ENCODE results near the gene USP47. TPM values are rescaled to one million over a fixed set of nuclear protein-coding genes. Genes with fewer than 3 reads are reported as not detected.

The USP47 gene
- total and polyA plus RNA-seq, 2 of the 13 experiments (the other 11 are each of a cell fraction or from before 2014, with no cell fraction given), result 12.2 to 52.7 TPM

GRCh38 chr11:11798586-11799438, 43.0 kb upstream of the USP47 start:
- Histone ChIP-seq H3K9ac (ENCODE audit: insufficient read depth, low read depth, low read length) (no peak overlapping the region), H3K79me2 (ENCODE audit: insufficient read depth, low read length) (no peaks in the 10 kb centered on the region), H4K20me1 (ENCODE audit: insufficient read depth, low read length) (no peaks in the 10 kb centered on the region), H3K4me3 (replicated peaks in 1 of 3; ENCODE audit: insufficient read depth in 1 of 3, low read depth in 2 of 3, low read length in 3 of 3) (no peak overlapping the region), H3K4me1 (ENCODE audit: insufficient read depth, low read length) (no peaks in the 10 kb centered on the region), H3K36me3 (replicated peaks in 1 of 2; ENCODE audit: control insufficient read depth in 1 of 2, insufficient read depth in 2 of 2, low read length in 2 of 2) (no peaks in the 10 kb centered on the region), H3K27ac (ENCODE audit: extremely low read length, insufficient read depth, low read length) (no peak overlapping the region), H2AFZ (ENCODE audit: low read length) (no peak overlapping the region), H3K4me2 (ENCODE audit: low read depth, low read length) (peak overlapping the region; percentile 13; the same call in 1 of the 2 replicates), H3K27me3 (ENCODE audit: control insufficient read depth in 1 of 2, insufficient read depth in 2 of 2, low read length in 2 of 2) (0 out of 5 replicates have a peak, but pooled peaks cover 0 to 3% of the 10 kb centered on the region in 2 experiments), H3K9me3 (ENCODE audit: low read length) (no peaks in the 10 kb centered on the region)
- peak; percentile 75 for FAIRE-seq
- ChIA-PET CTCF (ENCODE audit: low intra/inter-chr PET ratio, low total read pairs) (interaction anchor here (0.6 to 1.5 kb wide), 6 partner anchors 43 to 168 kb away, joined by 3 to 13 read pairs (median 3); partner anchors contain the start of gene USP47), POLR2A (no interaction called here)
- BruUV-seq (replicated peaks), result no TSS peak
- 21% methylated on average over 5 of the region's 5 CpGs for WGBS (ENCODE audit: low lambda C conversion rate)
- in situ Hi-C loops (cut with HindIII; ENCODE audit: extremely low pct_ligation_motif_present, low pct_unique_long_range_greater_than_20kb), result loop anchor here (10.0 to 25.0 kb wide), 3 partner anchors 246 to 1024 kb away; no protein-coding TSS in a partner anchor
- intact Hi-C loops (cut with micrococcal nuclease; ENCODE audit: unreplicated experiment), result loop anchor here (1.0 to 2.0 kb wide), 3 partner anchors 50 to 245 kb away; no protein-coding TSS in a partner anchor
- ATAC-seq, result peak; percentile 96
- DNase-seq (ENCODE audit: low spot score), result peak; percentile 60
- TF ChIP-seq SMC3 (IDR thresholded peaks at IDR 0.05; ENCODE audit: low read length) (peak; percentile 95), FUBP1 (CRISPR knock-in tag; IDR thresholded peaks at IDR 0.05; ENCODE audit: borderline replicate concordance) (no peak), FOXA3 (CRISPR knock-in tag; IDR thresholded peaks at IDR 0.05) (peak; percentile 9; the same call in 1 of the 2 replicates), FOSL2 (CRISPR knock-in tag; IDR thresholded peaks at IDR 0.05) (0 out of 2 replicates have a peak, but pooled peaks have one; percentile 9), RAD21 (CRISPR knock-in tag; IDR thresholded peaks at IDR 0.05) (peak; percentile 76), MED1 (CRISPR knock-in tag; IDR thresholded peaks at IDR 0.05) (no peak), ZFAT (CRISPR knock-in tag; conservative IDR thresholded peaks at IDR 0.05) (no peak), TIGD3 (CRISPR knock-in tag; IDR thresholded peaks at IDR 0.05; ENCODE audit: borderline replicate concordance) (no peak), BHLHE40 (IDR thresholded peaks at IDR 0.05; ENCODE audit: low read length) (0 out of 2 replicates have a peak, but pooled peaks have one; percentile 13), JARID2 (CRISPR knock-in tag; IDR thresholded peaks at IDR 0.05; ENCODE audit: insufficient replicate concordance) (no peak), IRF2 (CRISPR knock-in tag; IDR thresholded peaks at IDR 0.05) (0 out of 2 replicates have a peak, but pooled peaks have one; percentile 38), ARID3A (IDR thresholded peaks at IDR 0.05; ENCODE audit: low read depth, low read length) (0 out of 2 replicates have a peak, but pooled peaks have one; percentile 20), ADNP (CRISPR knock-in tag; IDR thresholded peaks at IDR 0.05) (no peak), ZNF510 (CRISPR knock-in tag; IDR thresholded peaks at IDR 0.05; ENCODE audit: low read depth) (no peak)
- TF ChIP-seq, protein P1, sequence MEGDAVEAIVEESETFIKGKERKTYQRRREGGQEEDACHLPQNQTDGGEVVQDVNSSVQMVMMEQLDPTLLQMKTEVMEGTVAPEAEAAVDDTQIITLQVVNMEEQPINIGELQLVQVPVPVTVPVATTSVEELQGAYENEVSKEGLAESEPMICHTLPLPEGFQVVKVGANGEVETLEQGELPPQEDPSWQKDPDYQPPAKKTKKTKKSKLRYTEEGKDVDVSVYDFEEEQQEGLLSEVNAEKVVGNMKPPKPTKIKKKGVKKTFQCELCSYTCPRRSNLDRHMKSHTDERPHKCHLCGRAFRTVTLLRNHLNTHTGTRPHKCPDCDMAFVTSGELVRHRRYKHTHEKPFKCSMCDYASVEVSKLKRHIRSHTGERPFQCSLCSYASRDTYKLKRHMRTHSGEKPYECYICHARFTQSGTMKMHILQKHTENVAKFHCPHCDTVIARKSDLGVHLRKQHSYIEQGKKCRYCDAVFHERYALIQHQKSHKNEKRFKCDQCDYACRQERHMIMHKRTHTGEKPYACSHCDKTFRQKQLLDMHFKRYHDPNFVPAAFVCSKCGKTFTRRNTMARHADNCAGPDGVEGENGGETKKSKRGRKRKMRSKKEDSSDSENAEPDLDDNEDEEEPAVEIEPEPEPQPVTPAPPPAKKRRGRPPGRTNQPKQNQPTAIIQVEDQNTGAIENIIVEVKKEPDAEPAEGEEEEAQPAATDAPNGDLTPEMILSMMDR (CRISPR knock-in tag; IDR thresholded peaks at IDR 0.05), result peak; percentile 86
